ENCODE data around the gene ARHGAP26. TPM values are rescaled to one million over a fixed set of nuclear protein-coding genes. Genes with fewer than 3 reads are reported as not detected.

The ARHGAP26 gene
- total and polyA plus RNA-seq, 2 of the 4 experiments (the other 2 are of a cell fraction), result 0.54 to 0.56 TPM

GRCh38 chr5:142806841-142807267 is 36.7 kb downstream of the ARHGAP26 start:
- H3K4me2 ChIP-seq (ENCODE audit: low read depth, low read length), result no peak overlapping the region
- H4K91ac ChIP-seq (ENCODE audit: insufficient read depth, low read depth, low read length), result no peak overlapping the region
- H2AFZ ChIP-seq (replicated peaks; ENCODE audit: low read length, poor library complexity), result no peak overlapping the region
- ChIA-PET POLR2A (ENCODE audit: unreplicated experiment) (no interaction called here), CTCF (no interaction called here)
- BruUV-seq (replicated peaks), result no TSS peak
- ATAC-seq (ENCODE audit: low read depth) (no peak; the same call in 1 of the 2 replicates), DNase-seq (no peak)
- no CpG with 5 or more reads among the region's 2 CpGs for WGBS, 2 experiments (ENCODE audit: extremely low coverage in 2 of 2, insufficient read length in 1 of 2)
- H3K4ac ChIP-seq (ENCODE audit: low read depth, low read length), result no peak overlapping the region
- dilution Hi-C loops (cut with HindIII; ENCODE audit: low sequenced_read_pairs, unreplicated experiment) (no loop called here), in situ Hi-C loops (cut with MboI; ENCODE audit: low sequenced_read_pairs) (no loop called here), intact Hi-C loops (cut with micrococcal nuclease) (no loop called here)
- no peak overlapping the region for H4K8ac ChIP-seq (ENCODE audit: low read depth in 2 of 2, low read length in 2 of 2)
- no peak overlapping the region for H3K56ac ChIP-seq (ENCODE audit: extremely low read depth, insufficient read depth, low read length)
- H4K20me1 ChIP-seq (ENCODE audit: insufficient read depth, low read length), result no peaks in the 10 kb centered on the region
- no peak overlapping the region for H2AK5ac ChIP-seq (ENCODE audit: low read depth, low read length)
- H2BK5ac ChIP-seq (ENCODE audit: low read depth, low read length, poor library complexity, severe bottlenecking), result no peak overlapping the region
- no peak overlapping the region for H3K4me3 ChIP-seq (ENCODE audit: insufficient read depth, low read depth, low read length)
- H3K9me1 ChIP-seq (ENCODE audit: insufficient read depth, low read length), result no peaks in the 10 kb centered on the region
- no peak overlapping the region for H2BK120ac ChIP-seq (ENCODE audit: low read depth, low read length)
- no peaks in the 10 kb centered on the region for H3K36me3 ChIP-seq (ENCODE audit: control insufficient read depth, insufficient read depth, low read length)
- no peak overlapping the region for H2BK15ac ChIP-seq (ENCODE audit: low read depth, low read length)
- H3K27me3 ChIP-seq (ENCODE audit: control insufficient read depth, insufficient read depth, low read length), result peaks cover 3% of the 10 kb centered on the region; the same call in 1 of the 2 replicates
- no peak overlapping the region for H3K14ac ChIP-seq (replicated peaks; ENCODE audit: low read depth, low read length)
- H4K5ac ChIP-seq (ENCODE audit: low read depth, low read length), result no peak overlapping the region
- H3K27ac ChIP-seq (ENCODE audit: insufficient read depth, low read length), result no peak overlapping the region
- H3K9ac ChIP-seq (ENCODE audit: low read depth, low read length), result no peak overlapping the region
- no peaks in the 10 kb centered on the region for H3K9me3 ChIP-seq (ENCODE audit: control insufficient read depth, insufficient read depth, low read length)
- TF ChIP-seq CEBPB (IDR thresholded peaks at IDR 0.05; ENCODE audit: low read depth, low read length), result no peak
- TF ChIP-seq CTCF (conservative IDR thresholded peaks at IDR 0.05; ENCODE audit: low read depth, low read length), result no peak
- no peak for TF ChIP-seq SMC3 (IDR thresholded peaks at IDR 0.05; ENCODE audit: low read depth, low read length)
- no peak for TF ChIP-seq MAZ (IDR thresholded peaks at IDR 0.05; ENCODE audit: borderline replicate concordance, low read depth, low read length)
- no peak for TF ChIP-seq USF2 (IDR thresholded peaks at IDR 0.05; ENCODE audit: low read depth, low read length)
- no peak for TF ChIP-seq CHD1 (IDR thresholded peaks at IDR 0.05; ENCODE audit: low read depth, low read length)
- no peak for TF ChIP-seq MXI1 (IDR thresholded peaks at IDR 0.05; ENCODE audit: borderline replicate concordance, low read depth, low read length)
- no peak for TF ChIP-seq NFE2L2 (IDR thresholded peaks at IDR 0.05; ENCODE audit: low read depth, low read length)
- TF ChIP-seq MAFK (IDR thresholded peaks at IDR 0.05; ENCODE audit: low read depth, low read length), result no peak
- TF ChIP-seq RFX5 (IDR thresholded peaks at IDR 0.05; ENCODE audit: low read depth, low read length), result no peak
- TF ChIP-seq ELK1 (IDR thresholded peaks at IDR 0.05; ENCODE audit: borderline replicate concordance, low read depth, low read length), result no peak
- TF ChIP-seq RAD21 (IDR thresholded peaks at IDR 0.05; ENCODE audit: low read length), result no peak
- no peak for TF ChIP-seq BHLHE40 (IDR thresholded peaks at IDR 0.05; ENCODE audit: low read depth, low read length)
- TF ChIP-seq RCOR1 (IDR thresholded peaks at IDR 0.05; ENCODE audit: insufficient replicate concordance, low read length), result no peak
- no peak for TF ChIP-seq FOS (IDR thresholded peaks at IDR 0.05; ENCODE audit: low read depth, low read length)
- TF ChIP-seq POLR2A (IDR thresholded peaks at IDR 0.05; ENCODE audit: low read depth, low read length), result no peak
- H3K23ac ChIP-seq (ENCODE audit: low read depth, low read length), result no peak overlapping the region
- H3K18ac ChIP-seq (ENCODE audit: low read depth, low read length), result no peak overlapping the region
- H2AK9ac ChIP-seq (replicated peaks; ENCODE audit: low read depth, low read length, poor library complexity), result no peak overlapping the region
- H2BK20ac ChIP-seq (ENCODE audit: low read depth, low read length), result no peak overlapping the region
- no peaks in the 10 kb centered on the region for H3K79me1 ChIP-seq (ENCODE audit: low read depth in 1 of 2, low read length in 2 of 2)
- peaks cover 3% of the 10 kb centered on the region; the same call in 1 of the 2 replicates for H3K4me1 ChIP-seq (ENCODE audit: control insufficient read depth, insufficient read depth, low read length)
